GM12874 (cell line): Measurements from ENCODE around the gene VWA2.

Experiments
- TF ChIP-seq, protein P1 (sequence below): IDR thresholded peaks from 2 replicates; pipeline ENCODE4 v1.5.1; 2011; ENCODE audit warnings: low read depth, mild to moderate bottlenecking, control low read depth, low read length, moderate library complexity; ENCODE audit not compliant: insufficient read depth

The VWA2 gene

DNA sequence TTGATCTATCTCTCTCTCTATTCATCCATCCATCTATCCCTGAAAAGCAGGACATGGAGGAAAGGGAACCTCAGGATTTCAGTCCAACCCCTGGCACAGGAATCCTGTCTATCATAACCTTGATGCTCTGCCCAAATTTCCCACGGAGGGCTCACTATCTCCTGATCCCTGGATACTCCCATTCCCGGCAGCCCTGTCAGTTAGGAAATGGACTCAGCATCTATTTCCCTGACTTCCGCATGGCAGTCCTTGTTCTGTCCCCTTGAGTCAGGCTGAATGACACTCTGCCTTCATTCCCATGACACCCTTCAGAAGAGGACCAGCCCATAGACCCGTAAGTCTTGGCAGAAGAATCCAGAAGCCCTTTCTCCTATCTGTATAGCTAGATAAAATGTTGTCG is 77.7 kb downstream of the VWA2 start:
- TF ChIP-seq, protein P1, sequence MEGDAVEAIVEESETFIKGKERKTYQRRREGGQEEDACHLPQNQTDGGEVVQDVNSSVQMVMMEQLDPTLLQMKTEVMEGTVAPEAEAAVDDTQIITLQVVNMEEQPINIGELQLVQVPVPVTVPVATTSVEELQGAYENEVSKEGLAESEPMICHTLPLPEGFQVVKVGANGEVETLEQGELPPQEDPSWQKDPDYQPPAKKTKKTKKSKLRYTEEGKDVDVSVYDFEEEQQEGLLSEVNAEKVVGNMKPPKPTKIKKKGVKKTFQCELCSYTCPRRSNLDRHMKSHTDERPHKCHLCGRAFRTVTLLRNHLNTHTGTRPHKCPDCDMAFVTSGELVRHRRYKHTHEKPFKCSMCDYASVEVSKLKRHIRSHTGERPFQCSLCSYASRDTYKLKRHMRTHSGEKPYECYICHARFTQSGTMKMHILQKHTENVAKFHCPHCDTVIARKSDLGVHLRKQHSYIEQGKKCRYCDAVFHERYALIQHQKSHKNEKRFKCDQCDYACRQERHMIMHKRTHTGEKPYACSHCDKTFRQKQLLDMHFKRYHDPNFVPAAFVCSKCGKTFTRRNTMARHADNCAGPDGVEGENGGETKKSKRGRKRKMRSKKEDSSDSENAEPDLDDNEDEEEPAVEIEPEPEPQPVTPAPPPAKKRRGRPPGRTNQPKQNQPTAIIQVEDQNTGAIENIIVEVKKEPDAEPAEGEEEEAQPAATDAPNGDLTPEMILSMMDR = no peak

DNA sequence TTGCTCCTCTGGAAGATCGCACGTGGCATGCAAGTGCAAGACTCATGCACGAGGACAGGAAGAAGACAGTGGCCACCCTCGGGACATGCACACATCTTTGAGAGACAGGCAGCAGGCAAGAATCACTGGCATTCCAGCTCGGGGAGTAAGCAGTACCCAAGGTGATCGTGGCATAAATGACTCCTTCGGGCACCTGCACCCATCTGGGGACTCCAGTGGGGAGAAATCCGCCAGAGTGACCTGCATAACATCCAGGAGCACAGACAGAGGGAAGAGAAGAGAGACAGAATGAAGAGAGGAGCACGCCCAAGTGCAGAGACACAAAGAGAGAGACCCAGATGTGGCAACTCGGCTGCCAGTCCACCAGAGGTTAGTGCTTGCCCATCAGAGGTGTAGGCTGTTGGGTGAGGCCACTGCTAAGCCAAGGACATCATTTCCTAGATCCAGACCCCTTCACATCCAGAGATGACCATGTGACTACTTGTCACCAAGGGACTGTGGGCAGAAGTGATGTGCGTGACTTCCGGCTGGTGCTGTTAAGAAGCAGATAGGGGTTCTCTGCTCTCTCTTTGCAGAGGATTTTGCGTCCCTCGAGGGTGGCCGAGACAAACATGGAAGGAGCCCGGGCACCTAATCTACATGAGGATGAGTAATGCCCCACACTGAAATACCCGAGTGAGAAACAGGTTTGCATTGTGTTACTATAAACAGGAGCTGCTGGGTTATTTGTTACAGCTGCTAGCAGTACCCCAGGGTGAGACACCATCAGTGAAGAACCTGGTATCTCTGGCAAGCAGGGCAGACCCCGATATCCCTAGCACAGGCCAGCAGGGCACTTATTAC is 80.6 kb downstream of the VWA2 start:
- TF ChIP-seq, protein P1 = no peak

DNA sequence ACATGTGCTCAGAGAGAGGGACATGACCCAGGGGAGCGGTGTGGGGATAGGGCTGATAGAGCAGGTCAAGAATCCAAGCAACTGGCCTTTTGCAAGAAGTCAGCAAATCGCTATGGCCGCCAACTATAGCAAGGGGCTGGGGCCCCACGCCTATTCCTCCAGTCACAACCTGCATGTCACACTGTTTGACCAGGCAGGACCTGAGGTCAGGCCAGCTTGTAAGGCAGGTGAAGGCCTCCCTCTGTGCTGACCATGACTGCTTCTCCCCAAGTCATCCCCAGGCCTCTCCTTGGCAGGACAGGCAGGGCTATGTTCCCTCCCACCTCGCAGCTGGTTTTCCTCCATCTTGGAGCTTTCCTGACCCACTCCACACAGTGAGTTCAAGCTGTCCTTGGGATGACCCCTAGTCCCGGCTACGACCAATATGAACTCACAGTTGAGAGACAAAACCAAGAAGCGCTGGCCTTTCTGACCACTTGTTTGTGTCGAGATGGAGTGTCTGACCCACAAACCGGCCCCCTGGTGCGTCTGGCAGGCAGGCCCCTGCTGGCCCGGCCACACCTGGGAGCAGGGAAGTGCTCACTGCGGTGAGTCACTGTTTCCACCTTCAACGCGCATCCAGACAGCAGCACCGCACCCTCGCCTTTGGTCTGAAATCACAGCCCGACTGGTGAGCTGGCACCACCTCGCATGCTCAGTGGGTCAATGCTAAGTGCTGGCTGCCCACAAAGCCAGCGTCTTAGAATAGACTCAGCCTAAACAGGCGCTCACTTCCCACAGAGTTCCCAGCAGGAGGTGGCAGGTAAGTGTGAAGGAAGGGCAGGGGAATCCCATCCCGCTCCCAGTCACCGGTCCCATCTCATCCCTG is 81.4 kb downstream of the VWA2 start:
- TF ChIP-seq, protein P1 = no peak

DNA sequence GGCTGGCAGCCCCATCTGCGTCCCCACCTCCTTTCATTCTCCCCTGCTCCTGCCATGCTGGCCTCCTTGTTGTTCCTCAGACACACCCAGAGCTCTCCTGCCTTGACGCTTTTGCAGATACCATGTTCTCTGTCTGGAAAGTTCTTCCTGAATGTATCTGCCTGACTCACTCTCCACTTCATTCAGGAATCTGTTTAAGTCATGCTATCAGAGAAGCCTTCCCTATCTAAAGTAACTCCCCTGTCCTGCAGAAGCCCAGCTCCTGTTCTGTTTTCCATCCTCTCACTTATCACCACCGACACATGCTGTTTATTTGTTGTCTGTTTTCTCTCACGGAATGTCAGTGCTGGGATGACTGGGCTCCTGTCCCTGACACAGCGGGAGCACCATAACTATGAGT is 83.3 kb downstream of the VWA2 start:
- TF ChIP-seq, protein P1 = no peak

DNA sequence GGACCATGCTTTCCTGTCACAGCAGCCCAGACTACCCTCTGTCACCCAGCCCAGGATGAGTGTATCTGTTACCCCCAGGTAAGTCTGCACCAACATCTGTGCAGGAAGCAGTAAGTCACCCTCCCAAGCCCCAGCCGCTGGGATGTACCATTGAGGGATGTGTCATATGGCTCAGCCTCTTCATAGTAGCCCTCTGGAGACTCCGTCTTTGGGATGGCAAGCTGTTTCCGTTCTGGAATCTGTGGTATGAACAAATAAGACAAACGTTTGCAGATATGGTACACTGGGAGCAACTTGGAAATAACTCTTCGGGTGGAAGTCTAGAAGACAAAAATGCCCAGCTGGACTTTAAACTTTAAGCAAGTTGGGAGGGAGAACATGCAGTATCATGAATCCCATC is 84.0 kb downstream of the VWA2 start:
- TF ChIP-seq, protein P1 = no peak

DNA sequence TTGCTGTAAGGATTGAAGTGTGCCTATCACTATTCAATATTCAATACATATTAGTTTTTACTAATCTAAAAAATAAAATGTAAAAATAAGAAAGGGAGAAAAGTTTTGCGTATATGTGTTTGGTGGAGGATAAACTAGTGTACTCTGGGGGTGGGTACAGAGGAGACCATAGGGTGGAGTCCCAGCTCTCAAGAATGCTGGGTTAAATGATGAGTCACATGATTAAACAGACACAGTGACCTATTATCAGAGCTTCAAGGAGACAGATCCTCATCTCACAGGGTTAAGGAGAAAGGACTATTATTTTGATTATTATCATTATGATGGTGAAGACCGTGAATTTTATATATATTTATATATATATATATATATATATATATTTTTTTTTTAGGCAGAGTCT is 87.7 kb downstream of the VWA2 start:
- TF ChIP-seq, protein P1 = no peak
